HEK293 (cell line): ENCODE results near the gene CUZD1.
A peak's percentile ranks its signal among the peaks of the same experiment; 100 is the strongest.

Experiments
- CTCF ChIA-PET: fragments of 350-600 bp; formaldehyde crosslinking; extraction: SDS; loops from one replicate; lab custom pipeline; 2021; ENCODE audit warnings: antibody characterized with exemption; lab: Yijun Ruan, JAX
- POLR2A ChIA-PET: fragments of 300-600 bp; formaldehyde crosslinking; extraction: SDS; loops from one replicate; lab custom pipeline; 2020; ENCODE audit warnings: antibody characterized with exemption, inconsistent platforms; lab: Yijun Ruan, JAX
- H3K27ac ChIP-seq: fragments of 200-500 bp; sonication (Bioruptor generic); 2 replicates; pipeline ENCODE4 v1.5.1; 2014; ENCODE audit warnings: low read depth, low read length, control low read depth, inconsistent platforms; ENCODE audit errors: extremely low read depth
- H3K36me3 ChIP-seq, 2 experiments: fragments of 200-500 bp in 1 of 2; sonication (Bioruptor generic) in 1 of 2; 1 replicate in 1 of 2; 2 replicates in 1 of 2; pipeline ENCODE4 v1.5.1; 2014 to 2017; ENCODE audit warnings: inconsistent platforms in 2 of 2, low read length in 2 of 2; ENCODE audit not compliant: control insufficient read depth in 2 of 2, insufficient read depth in 1 of 2
- H3K4me1 ChIP-seq: fragments of 200-500 bp; sonication (Bioruptor generic); 2 replicates; pipeline ENCODE4 v1.5.1; 2014; ENCODE audit warnings: mild to moderate bottlenecking, low read length, inconsistent platforms; ENCODE audit not compliant: control insufficient read depth, insufficient read depth
- H3K4me3 ChIP-seq: 2 replicates; pipeline ENCODE4 v1.5.1; 2011; ENCODE audit warnings: low read depth, mild to moderate bottlenecking, control low read depth, low read length, moderate library complexity
- H3K9me3 ChIP-seq: fragments of 200-500 bp; sonication (Bioruptor generic); 2 replicates; pipeline ENCODE4 v1.5.1; 2014; ENCODE audit warnings: low read depth, low read length, inconsistent platforms; ENCODE audit not compliant: control insufficient read depth, insufficient read depth
- BCL11B ChIP-seq: fragments of 450-650 bp; formaldehyde crosslinking; IDR thresholded peaks from 2 replicates; pipeline ENCODE4 v1.5.1; 2016; ENCODE audit warnings: low read depth, missing biosample characterization, missing genetic modification characterization
- GLIS1 ChIP-seq: fragments of 450-650 bp; formaldehyde crosslinking; IDR thresholded peaks from 2 replicates; pipeline ENCODE4 v1.5.1; 2016; ENCODE audit warnings: missing biosample characterization, missing genetic modification characterization
- GLIS2 ChIP-seq: fragments of 450-650 bp; formaldehyde crosslinking; IDR thresholded peaks from 2 replicates; pipeline ENCODE4 v1.5.1; 2016; ENCODE audit warnings: missing biosample characterization, missing genetic modification characterization
- HOXA7 ChIP-seq: sonication (generic); formaldehyde crosslinking; IDR thresholded peaks from 2 replicates; pipeline ENCODE4 v1.8.1; 2022; ENCODE audit warnings: missing genetic modification reagents, borderline replicate concordance
- IKZF3 ChIP-seq: fragments of 450-650 bp; IDR thresholded peaks from 2 replicates; pipeline ENCODE4 v1.5.0; 2018; ENCODE audit warnings: missing biosample characterization, mild to moderate bottlenecking, missing genetic modification characterization, moderate library complexity
- KLF1 ChIP-seq: fragments of 450-650 bp; formaldehyde crosslinking; IDR thresholded peaks from 2 replicates; pipeline ENCODE4 v1.5.1; 2016; ENCODE audit warnings: missing biosample characterization, missing genetic modification characterization
- KLF8 ChIP-seq: fragments of 450-650 bp; formaldehyde crosslinking; IDR thresholded peaks from 2 replicates; pipeline ENCODE4 v1.5.1; 2016; ENCODE audit warnings: missing biosample characterization, missing genetic modification characterization
- SP2 ChIP-seq: fragments of 450-650 bp; formaldehyde crosslinking; IDR thresholded peaks from 2 replicates; pipeline ENCODE4 v1.5.1; 2016; ENCODE audit warnings: missing biosample characterization, missing genetic modification characterization
- TCF7L2 ChIP-seq: IDR thresholded peaks from 2 replicates; pipeline ENCODE4 v1.6.1; 2011; ENCODE audit warnings: low read depth, mild to moderate bottlenecking, inconsistent platforms, low read length, moderate library complexity, borderline replicate concordance
- YY1 ChIP-seq: fragments of 450-650 bp; formaldehyde crosslinking; IDR thresholded peaks from 2 replicates; pipeline ENCODE4 v1.5.1; 2018; ENCODE audit warnings: missing biosample characterization, missing genetic modification characterization
- ZBTB20 ChIP-seq: fragments of 450-650 bp; formaldehyde crosslinking; IDR thresholded peaks from 2 replicates; pipeline ENCODE4 v1.5.1; 2016; ENCODE audit warnings: missing biosample characterization, missing genetic modification characterization
- ZBTB48 ChIP-seq: fragments of 450-650 bp; formaldehyde crosslinking; IDR thresholded peaks from 2 replicates; pipeline ENCODE4 v1.5.1; 2016; ENCODE audit warnings: missing biosample characterization, missing genetic modification characterization
- ZFHX2 ChIP-seq: fragments of 450-650 bp; formaldehyde crosslinking; conservative IDR thresholded peaks from 2 replicates; pipeline ENCODE4 v1.5.1; 2016; ENCODE audit warnings: missing biosample characterization, missing genetic modification characterization
- ZFP69B ChIP-seq: fragments of 450-650 bp; formaldehyde crosslinking; IDR thresholded peaks from 2 replicates; pipeline ENCODE4 v1.5.1; 2016; ENCODE audit warnings: missing biosample characterization, missing genetic modification characterization
- ZNF10 ChIP-seq: fragments of 450-650 bp; formaldehyde crosslinking; IDR thresholded peaks from 2 replicates; pipeline ENCODE4 v1.5.1; 2017; ENCODE audit warnings: missing biosample characterization, missing genetic modification characterization
- ZNF138 ChIP-seq: fragments of 450-650 bp; formaldehyde crosslinking; IDR thresholded peaks from 2 replicates; pipeline ENCODE4 v1.5.1; 2016; ENCODE audit warnings: missing biosample characterization, missing genetic modification characterization, borderline replicate concordance
- ZNF16 ChIP-seq: fragments of 450-650 bp; formaldehyde crosslinking; IDR thresholded peaks from 2 replicates; pipeline ENCODE4 v1.5.1; 2016; ENCODE audit warnings: low read depth, missing biosample characterization, missing genetic modification characterization
- ZNF184 ChIP-seq: fragments of 450-650 bp; IDR thresholded peaks from 2 replicates; pipeline ENCODE4 v1.5.1; 2018; ENCODE audit warnings: missing biosample characterization, mild to moderate bottlenecking, missing genetic modification characterization
- ZNF214 ChIP-seq: fragments of 450-650 bp; formaldehyde crosslinking; IDR thresholded peaks from 2 replicates; pipeline ENCODE4 v1.5.1; 2017; ENCODE audit warnings: missing biosample characterization, mild to moderate bottlenecking, missing genetic modification characterization, borderline replicate concordance
- ZNF416 ChIP-seq: fragments of 450-650 bp; formaldehyde crosslinking; IDR thresholded peaks from 2 replicates; pipeline ENCODE4 v1.5.1; 2016; ENCODE audit warnings: missing biosample characterization, missing genetic modification characterization
- ZNF501 ChIP-seq: fragments of 450-650 bp; formaldehyde crosslinking; IDR thresholded peaks from 2 replicates; pipeline ENCODE4 v1.5.1; 2016; ENCODE audit warnings: missing biosample characterization, missing genetic modification characterization
- ZNF560 ChIP-seq: fragments of 450-650 bp; formaldehyde crosslinking; IDR thresholded peaks from 2 replicates; pipeline ENCODE4 v1.5.1; 2017; ENCODE audit warnings: missing biosample characterization, missing genetic modification characterization, borderline replicate concordance
- ZNF561 ChIP-seq: fragments of 450-650 bp; IDR thresholded peaks from 2 replicates; pipeline ENCODE4 v1.5.1; 2018; ENCODE audit warnings: missing biosample characterization, missing genetic modification characterization, borderline replicate concordance
- ZNF610 ChIP-seq: fragments of 450-650 bp; formaldehyde crosslinking; IDR thresholded peaks from 2 replicates; pipeline ENCODE4 v1.5.1; 2016; ENCODE audit warnings: missing biosample characterization, missing genetic modification characterization, borderline replicate concordance
- ZNF629 ChIP-seq: fragments of 450-650 bp; formaldehyde crosslinking; IDR thresholded peaks from 2 replicates; pipeline ENCODE4 v1.5.1; 2017; ENCODE audit warnings: missing biosample characterization, missing genetic modification characterization
- ZNF76 ChIP-seq: fragments of 450-650 bp; formaldehyde crosslinking; IDR thresholded peaks from 2 replicates; pipeline ENCODE4; 2016; ENCODE audit warnings: low read depth, missing biosample characterization, missing genetic modification characterization, borderline replicate concordance
- ZSCAN23 ChIP-seq: fragments of 450-650 bp; formaldehyde crosslinking; IDR thresholded peaks from 2 replicates; pipeline ENCODE4 v1.5.1; 2016; ENCODE audit warnings: missing biosample characterization, missing genetic modification characterization
- ZSCAN30 ChIP-seq: fragments of 450-650 bp; IDR thresholded peaks from 2 replicates; pipeline ENCODE4 v1.5.1; 2018; ENCODE audit warnings: missing biosample characterization, mild to moderate bottlenecking, missing genetic modification characterization, moderate library complexity
- TF ChIP-seq, protein P1 (sequence below): fragments of 450-650 bp; formaldehyde crosslinking; conservative IDR thresholded peaks from 2 replicates; pipeline ENCODE4 v1.5.1; 2016; ENCODE audit warnings: low read depth, missing biosample characterization, missing genetic modification characterization
- TF ChIP-seq, protein P2 (sequence below): fragments of 450-650 bp; formaldehyde crosslinking; IDR thresholded peaks from 2 replicates; pipeline ENCODE4 v1.5.1; 2016; ENCODE audit warnings: missing biosample characterization, missing genetic modification characterization, low read depth
- TF ChIP-seq, protein P3 (sequence below): fragments of 450-650 bp; formaldehyde crosslinking; IDR thresholded peaks from 2 replicates; pipeline ENCODE4 v1.5.1; 2016; ENCODE audit warnings: missing biosample characterization, missing genetic modification characterization

CUZD1 gene

DNA sequence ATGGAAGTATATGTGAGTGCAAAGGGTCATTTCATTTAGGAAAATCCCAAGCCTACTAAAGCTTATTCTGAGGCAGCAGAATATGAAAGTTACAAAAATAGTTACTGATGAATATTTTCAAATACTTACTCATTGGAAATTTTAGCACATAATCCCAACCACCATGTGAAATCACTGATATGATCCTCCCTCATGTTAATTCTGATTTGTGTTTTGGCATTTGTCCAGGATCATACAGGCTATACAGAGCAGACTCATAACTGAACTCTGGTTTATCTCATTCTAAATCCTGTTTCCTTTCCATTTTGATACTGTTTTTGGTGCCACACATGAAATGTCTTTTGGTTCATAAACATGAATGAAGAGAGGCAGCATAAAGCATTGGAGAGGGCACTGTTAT, 37.1 kb upstream of the CUZD1 start:
- H3K9me3 ChIP-seq = no peaks in the 10 kb centered on the region
- H3K4me1 ChIP-seq = peaks cover 3% of the 10 kb centered on the region
- no peak overlapping the region for H3K27ac ChIP-seq
- H3K4me3 ChIP-seq = no peak overlapping the region
- ChIA-PET CTCF (no interaction called here), POLR2A (no interaction called here)
- H3K36me3 ChIP-seq = peaks cover 0 to 7% of the 10 kb centered on the region in 2 experiments; a peak in 1 of 3 replicates
- TF ChIP-seq ZNF560 (tag by site-specific recombination) = no peak
- TF ChIP-seq HOXA7 (CRISPR knock-in tag) = no peak
- TF ChIP-seq, protein P1, sequence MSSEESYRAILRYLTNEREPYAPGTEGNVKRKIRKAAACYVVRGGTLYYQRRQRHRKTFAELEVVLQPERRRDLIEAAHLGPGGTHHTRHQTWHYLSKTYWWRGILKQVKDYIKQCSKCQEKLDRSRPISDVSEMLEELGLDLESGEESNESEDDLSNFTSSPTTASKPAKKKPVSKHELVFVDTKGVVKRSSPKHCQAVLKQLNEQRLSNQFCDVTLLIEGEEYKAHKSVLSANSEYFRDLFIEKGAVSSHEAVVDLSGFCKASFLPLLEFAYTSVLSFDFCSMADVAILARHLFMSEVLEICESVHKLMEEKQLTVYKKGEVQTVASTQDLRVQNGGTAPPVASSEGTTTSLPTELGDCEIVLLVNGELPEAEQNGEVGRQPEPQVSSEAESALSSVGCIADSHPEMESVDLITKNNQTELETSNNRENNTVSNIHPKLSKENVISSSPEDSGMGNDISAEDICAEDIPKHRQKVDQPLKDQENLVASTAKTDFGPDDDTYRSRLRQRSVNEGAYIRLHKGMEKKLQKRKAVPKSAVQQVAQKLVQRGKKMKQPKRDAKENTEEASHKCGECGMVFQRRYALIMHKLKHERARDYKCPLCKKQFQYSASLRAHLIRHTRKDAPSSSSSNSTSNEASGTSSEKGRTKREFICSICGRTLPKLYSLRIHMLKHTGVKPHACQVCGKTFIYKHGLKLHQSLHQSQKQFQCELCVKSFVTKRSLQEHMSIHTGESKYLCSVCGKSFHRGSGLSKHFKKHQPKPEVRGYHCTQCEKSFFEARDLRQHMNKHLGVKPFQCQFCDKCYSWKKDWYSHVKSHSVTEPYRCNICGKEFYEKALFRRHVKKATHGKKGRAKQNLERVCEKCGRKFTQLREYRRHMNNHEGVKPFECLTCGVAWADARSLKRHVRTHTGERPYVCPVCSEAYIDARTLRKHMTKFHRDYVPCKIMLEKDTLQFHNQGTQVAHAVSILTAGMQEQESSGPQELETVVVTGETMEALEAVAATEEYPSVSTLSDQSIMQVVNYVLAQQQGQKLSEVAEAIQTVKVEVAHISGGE = no peak
- TF ChIP-seq ZSCAN23 (tag by site-specific recombination) = no peak
- TF ChIP-seq ZNF138 (tag by site-specific recombination) = no peak
- no peak for TF ChIP-seq ZNF416 (tag by site-specific recombination)
- no peak for TF ChIP-seq TCF7L2
- TF ChIP-seq ZNF16 (tag by site-specific recombination) = no peak
- no peak for TF ChIP-seq ZNF501
- TF ChIP-seq SP2 (tag by site-specific recombination) = no peak
- TF ChIP-seq IKZF3 (tag by site-specific recombination) = no peak
- no peak for TF ChIP-seq KLF8 (tag by site-specific recombination)
- TF ChIP-seq ZNF610 (tag by site-specific recombination) = no peak

DNA sequence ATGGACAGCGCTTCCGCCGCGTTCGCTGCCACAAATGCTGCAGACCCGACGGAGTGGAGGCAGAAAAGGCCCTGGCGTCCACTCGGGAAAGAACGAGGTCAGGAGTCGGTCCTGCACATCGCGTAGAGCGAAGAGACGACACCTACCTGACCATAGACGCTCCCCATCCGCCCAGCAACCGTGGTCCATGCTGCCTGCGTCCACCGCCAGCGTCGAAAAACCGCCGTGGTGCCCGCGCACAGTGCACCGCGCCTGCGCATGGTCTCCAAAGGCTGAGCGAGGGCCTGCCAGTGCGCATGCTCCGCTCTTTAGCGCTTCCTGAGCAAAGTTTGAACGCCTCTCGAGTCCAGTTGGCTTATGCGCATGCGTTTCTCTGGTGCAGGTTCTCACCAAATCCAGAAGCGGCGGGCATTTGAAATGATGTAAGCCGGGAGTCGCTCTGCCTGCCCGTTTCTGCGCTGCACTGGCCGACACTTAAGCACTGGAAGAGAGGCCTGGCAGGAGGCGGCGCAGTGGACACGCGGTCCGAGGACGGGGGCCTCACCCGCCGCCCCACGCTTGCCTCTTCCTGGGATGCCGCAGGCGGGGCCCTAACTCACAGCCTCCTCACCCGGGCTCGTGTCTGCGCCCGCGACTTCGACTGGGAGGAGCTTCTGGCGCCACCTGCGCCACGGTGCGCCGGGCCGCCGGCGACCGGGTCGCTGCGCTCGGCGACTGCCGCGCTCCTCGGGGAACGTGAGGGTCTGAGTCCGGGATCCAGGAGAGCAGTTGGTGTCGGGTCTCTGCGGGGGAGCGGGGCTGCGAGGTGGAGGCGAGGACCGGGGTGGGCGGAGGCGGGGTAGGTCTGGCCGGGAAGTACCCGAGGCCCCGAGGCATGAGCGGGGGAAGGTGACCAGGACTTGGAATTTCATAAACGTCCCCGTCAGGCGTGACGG, 33.9 kb upstream of the CUZD1 start, which contains the start of gene FAM24B:
TSS of gene FAM24B (minus strand) at position 243 of the 935 bp plus-strand sequence. CDS start 29,066 bp downstream, outside the sequence.
- Histone ChIP-seq H3K36me3 (peaks cover 3 to 9% of the 10 kb centered on the region in 2 experiments; a peak in 1 of 3 replicates), H3K9me3 (no peaks in the 10 kb centered on the region), H3K27ac (peak within 1 kb of the TSS; percentile 90), H3K4me3 (peak within 1 kb of the TSS; percentile 53), H3K4me1 (peaks cover 5% of the 10 kb centered on the region)
- ChIA-PET POLR2A (no interaction called here), CTCF (no interaction called here)
- TF ChIP-seq GLIS1 (tag by site-specific recombination) = peak; percentile 84
- TF ChIP-seq ZNF214 (tag by site-specific recombination) = no peak
- TF ChIP-seq, protein P2, sequence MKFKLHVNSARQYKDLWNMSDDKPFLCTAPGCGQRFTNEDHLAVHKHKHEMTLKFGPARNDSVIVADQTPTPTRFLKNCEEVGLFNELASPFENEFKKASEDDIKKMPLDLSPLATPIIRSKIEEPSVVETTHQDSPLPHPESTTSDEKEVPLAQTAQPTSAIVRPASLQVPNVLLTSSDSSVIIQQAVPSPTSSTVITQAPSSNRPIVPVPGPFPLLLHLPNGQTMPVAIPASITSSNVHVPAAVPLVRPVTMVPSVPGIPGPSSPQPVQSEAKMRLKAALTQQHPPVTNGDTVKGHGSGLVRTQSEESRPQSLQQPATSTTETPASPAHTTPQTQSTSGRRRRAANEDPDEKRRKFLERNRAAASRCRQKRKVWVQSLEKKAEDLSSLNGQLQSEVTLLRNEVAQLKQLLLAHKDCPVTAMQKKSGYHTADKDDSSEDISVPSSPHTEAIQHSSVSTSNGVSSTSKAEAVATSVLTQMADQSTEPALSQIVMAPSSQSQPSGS = peak; percentile 46
- TF ChIP-seq ZFHX2 (tag by site-specific recombination) = peak; percentile 90
- peak; percentile 85 for TF ChIP-seq ZBTB20 (tag by site-specific recombination)
- TF ChIP-seq ZSCAN30 (tag by site-specific recombination) = peak; percentile 82; the same call in 1 of the 2 replicates
- TF ChIP-seq GLIS2 (tag by site-specific recombination) = peak; percentile 69
- peak; percentile 30; the same call in 1 of the 2 replicates for TF ChIP-seq YY1 (tag by site-specific recombination)
- peak; percentile 6; the same call in 1 of the 2 replicates for TF ChIP-seq ZNF629 (tag by site-specific recombination)
- 0 out of 2 replicates have a peak, but pooled peaks have one; percentile 89 for TF ChIP-seq ZNF561 (tag by site-specific recombination)
- no peak for TF ChIP-seq ZNF184 (tag by site-specific recombination)
- peak; percentile 48 for TF ChIP-seq SP2 (tag by site-specific recombination)
- TF ChIP-seq ZNF10 (tag by site-specific recombination) = peak; percentile 63; the same call in 1 of the 2 replicates
- TF ChIP-seq ZNF76 = peak; percentile 63; the same call in 1 of the 2 replicates
- TF ChIP-seq, protein P3, sequence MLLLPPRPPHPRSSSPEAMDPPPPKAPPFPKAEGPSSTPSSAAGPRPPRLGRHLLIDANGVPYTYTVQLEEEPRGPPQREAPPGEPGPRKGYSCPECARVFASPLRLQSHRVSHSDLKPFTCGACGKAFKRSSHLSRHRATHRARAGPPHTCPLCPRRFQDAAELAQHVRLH (tag by site-specific recombination) = 0 out of 2 replicates have a peak, but pooled peaks have one; percentile 16
- 0 out of 2 replicates have a peak, but pooled peaks have one; percentile 15 for TF ChIP-seq ZFP69B (tag by site-specific recombination)
- peak; percentile 46; the same call in 1 of the 2 replicates for TF ChIP-seq KLF1
- TF ChIP-seq BCL11B (tag by site-specific recombination) = 0 out of 2 replicates have a peak, but pooled peaks have one; percentile 26
- peak; percentile 58; the same call in 1 of the 2 replicates for TF ChIP-seq ZBTB48
